GM12873 (cell line): ENCODE results near the gene ZBED1.

Source experiments
- TF ChIP-seq, protein P1 (sequence below): IDR thresholded peaks from 2 replicates; pipeline ENCODE4 v1.5.1; 2012; ENCODE audit warnings: low read depth, mild to moderate bottlenecking, moderate library complexity, low read length, control low read depth; ENCODE audit not compliant: insufficient read depth; ENCODE audit errors: missing control alignments

The ZBED1 gene

DNA sequence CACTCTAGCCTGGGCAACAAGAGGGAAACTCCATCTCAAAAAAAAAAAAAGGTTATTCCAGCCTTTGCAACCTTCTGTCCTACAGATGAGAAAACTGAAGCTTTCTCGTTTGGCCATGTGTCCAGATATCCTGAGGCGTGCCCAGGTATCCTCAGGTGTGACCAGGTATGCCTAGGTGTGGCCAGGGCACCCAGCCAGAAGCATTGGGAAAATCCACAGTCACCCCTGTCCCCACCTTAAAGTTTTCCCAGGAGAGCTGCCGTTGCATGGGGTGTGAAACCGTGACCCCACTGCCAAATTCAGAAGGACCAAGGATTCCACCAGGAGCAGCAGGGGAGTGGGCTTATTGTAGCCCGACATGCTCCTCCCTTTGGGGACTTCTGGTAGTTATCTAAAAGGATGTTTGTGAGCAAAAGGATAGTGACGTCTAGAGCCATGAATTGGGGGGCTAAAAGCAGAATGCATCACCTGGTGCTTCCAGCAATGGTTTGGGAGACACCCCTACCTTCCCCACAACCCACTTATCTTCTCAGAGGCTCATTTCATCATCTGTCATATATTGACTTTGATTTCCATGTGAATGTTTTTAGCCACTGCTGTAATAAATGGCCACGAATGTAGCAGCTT lies 4.0 kb upstream of the ZBED1 start:
- TF ChIP-seq, protein P1, sequence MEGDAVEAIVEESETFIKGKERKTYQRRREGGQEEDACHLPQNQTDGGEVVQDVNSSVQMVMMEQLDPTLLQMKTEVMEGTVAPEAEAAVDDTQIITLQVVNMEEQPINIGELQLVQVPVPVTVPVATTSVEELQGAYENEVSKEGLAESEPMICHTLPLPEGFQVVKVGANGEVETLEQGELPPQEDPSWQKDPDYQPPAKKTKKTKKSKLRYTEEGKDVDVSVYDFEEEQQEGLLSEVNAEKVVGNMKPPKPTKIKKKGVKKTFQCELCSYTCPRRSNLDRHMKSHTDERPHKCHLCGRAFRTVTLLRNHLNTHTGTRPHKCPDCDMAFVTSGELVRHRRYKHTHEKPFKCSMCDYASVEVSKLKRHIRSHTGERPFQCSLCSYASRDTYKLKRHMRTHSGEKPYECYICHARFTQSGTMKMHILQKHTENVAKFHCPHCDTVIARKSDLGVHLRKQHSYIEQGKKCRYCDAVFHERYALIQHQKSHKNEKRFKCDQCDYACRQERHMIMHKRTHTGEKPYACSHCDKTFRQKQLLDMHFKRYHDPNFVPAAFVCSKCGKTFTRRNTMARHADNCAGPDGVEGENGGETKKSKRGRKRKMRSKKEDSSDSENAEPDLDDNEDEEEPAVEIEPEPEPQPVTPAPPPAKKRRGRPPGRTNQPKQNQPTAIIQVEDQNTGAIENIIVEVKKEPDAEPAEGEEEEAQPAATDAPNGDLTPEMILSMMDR, result no peak

DNA sequence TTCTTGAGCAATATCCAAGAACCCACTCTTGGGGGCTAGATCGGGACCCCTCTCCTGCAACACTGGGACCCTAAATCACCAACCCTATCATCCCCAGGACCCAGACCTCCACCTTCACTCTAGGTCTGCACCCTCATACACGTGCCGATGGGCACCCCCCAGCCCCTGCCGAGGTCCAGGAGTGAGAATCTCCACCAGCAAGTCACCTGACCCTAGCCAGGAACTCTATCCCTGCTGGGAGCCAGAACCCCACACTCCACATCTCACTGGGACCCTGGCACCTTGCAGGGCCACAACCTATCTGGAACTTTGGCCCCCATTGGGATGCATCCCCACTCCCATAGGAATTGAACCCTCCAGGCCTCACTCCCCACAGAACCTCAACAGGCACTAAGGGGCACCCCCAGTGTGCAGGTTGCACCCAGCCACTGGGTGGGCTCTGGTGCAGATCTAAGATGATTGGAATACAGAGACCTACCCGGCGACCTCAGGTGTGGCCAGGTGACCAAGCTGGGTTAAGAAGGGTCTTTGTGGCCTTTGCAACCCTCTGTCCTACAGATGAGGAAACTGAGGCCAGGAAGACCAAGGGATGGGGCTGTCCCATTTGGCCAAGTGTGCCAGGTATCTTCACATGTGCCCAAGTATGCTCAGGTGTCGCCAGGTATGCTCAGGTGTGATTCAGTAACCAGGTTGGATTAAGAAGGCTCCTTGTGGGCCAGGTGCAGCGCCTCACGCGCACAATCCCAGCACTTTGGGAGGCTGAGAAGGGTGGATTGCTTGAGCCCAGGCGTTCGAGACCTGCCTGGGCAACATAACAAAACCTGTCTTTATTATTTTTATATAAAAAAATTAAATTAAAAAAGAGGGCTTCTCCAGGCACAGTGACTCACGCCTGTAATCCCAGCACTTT lies 3.1 kb upstream of the ZBED1 start:
- TF ChIP-seq, protein P1, result no peak

DNA sequence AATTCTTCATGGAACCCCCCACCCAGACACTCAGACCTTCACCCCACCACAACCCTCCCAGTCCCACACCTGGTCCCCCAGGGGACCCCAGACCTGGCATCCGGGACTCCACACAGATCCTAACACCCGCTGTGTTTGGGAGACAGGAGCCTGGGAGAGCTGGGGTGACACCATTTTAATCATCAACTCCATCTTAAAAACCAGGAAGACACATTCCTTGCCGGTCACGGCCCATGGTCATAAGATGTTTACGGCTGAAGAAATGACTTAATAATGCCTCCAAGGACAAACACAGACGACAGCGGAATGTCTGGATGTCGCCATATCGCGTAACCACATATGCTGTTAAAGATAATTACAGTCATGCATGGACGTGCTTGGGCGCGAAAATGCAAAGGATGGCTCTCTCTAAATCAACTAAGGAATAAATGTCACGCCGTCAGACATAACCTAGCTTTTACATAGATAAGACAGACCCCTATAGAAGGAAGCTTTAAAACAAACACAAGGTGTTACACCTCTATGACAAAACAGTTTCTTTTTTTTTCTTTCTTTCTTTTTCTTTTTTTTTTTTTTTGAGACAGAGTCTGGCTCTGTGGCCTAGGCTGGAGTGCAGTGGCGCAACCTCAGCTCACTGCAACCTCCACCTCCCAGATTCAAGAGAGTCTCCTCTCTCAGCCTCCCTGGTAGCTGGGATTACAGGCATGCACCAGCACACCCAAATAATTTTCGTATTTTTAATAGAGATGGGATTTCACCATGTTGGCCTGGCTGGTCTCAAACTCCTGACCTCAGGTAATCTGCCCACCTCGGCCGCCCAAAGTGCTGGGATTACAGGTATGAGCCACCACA lies 2.1 kb upstream of the ZBED1 start:
- TF ChIP-seq, protein P1, result no peak

DNA sequence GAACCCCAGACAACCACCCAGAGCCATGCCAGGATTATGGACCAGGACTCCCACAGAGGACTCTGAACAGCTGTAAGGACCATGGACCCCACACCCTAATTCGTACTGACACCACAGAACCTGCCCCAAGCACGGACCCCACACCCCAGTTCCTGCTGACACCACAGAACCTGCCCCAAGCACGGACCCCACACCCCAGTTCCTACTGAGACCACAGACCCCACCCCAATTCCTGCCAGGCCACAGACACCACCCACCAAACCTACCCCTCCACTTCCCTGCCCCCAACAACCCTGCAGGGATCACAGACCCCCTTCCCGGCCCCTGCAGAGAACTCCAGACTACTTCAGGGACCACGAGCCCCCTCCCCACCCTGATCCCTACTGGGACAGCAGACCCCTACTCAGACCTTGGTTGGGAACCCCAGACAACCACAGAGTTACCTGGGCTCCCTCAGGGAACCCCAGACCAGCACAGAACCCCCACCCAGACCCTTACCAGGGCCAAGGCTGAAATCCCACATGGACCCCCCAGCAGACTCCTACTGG lies 1.4 kb upstream of the ZBED1 start:
- TF ChIP-seq, protein P1, result no peak

DNA sequence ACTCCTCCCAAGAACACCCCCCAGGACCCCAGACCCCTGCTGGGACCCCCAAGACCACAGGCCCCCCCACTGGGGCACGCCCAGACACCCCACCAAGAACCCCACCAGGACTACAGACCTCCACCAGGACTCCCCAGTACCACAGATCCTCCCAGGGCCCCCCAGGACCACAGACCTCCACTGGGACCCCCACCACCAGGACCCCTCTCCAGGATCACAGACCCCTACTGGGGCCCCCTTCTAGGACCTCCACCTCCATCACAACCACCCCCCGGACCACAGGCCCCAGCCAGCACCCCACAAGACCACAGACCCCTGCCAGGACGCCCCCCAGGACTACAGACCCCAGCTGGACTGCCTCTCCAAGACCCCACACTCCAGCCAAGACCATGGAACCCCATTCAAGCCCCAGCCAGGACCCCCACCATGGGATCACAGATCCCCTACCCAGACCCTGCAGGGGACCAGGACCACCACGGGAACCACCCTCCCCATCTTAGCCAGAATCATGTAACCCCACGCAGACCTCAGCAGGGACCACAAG lies 855 bp upstream of the ZBED1 start:
- TF ChIP-seq, protein P1, result no peak

DNA sequence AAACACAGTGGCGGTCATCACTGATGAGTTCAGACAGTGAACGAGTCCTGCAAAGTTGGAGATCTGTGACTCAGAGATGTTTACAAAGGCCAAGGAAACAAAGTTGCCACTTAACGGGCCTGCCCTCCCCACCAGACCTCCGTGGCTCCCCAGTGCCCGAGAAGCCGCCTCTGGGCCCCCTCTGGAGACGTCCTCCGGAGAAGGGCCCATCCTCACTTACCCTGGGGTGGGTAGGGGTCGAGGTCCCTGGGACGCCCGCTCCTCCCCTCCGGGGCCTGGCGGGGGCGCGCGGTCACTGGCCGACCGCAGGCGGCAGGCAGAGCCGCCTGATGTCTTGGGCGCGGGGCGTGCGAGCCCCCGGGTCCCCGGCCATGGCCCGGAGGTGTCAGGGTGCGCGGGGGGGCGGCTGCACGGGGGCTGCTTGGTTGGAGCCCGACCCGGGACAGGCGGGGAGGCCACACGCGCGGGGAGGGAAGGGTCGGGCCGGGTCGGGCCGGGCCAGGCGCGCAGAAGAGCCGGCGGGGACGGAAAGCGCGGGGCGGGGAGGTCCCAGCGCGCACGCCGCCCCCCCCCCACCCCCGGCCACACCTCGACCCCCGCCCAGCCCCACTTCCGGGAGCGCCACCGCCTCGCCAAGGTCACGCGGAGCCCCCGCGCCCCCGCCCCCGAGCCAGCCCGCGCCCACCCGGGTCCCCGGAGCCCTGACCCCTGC lies 529 bp downstream of the ZBED1 start:
- TF ChIP-seq, protein P1, result peak; percentile 8
